Measurements from ENCODE around the gene SERTAD3. TPM values are rescaled to one million over a fixed set of nuclear protein-coding genes. Genes with fewer than 3 reads are reported as not detected.

Gene SERTAD3
- total RNA-seq, 1 donor from 2014 or later: 42.0 TPM

DNA sequence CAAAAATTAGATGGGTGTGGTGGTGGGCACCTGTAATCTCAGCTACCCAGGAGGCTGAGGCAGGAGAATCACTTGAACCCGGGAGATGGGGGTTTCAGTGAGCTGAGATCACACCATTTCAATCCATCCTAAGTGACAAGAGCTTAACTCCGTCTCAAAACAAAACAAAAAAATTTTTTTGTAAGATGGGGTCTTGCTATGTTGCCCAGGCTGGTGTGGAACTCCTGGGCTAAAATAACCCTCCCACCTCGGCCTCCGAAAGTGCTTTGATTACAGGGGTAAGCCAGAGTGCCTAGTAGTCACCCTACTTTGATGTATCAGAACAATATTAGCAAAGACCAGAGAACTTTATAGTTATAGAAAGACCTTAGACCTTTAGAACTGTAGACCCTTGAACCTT, 30.6 kb upstream of the SERTAD3 start:
- no peak for DNase-seq (ENCODE audit: extremely low spot score in 2 of 2)
- Histone ChIP-seq H3K36me3 (no peaks in the 10 kb centered on the region), H3K27me3 (no peaks in the 10 kb centered on the region), H3K9me3 (no peaks in the 10 kb centered on the region), H3K4me3 (no peak overlapping the region), H3K27ac (no peak overlapping the region), H3K4me1 (no peaks in the 10 kb centered on the region)
- TF ChIP-seq POLR2AphosphoS5 (IDR thresholded peaks at IDR 0.05; ENCODE audit: insufficient read depth in 1 of 2, low read depth in 1 of 2): no peak
- TF ChIP-seq, protein P1, sequence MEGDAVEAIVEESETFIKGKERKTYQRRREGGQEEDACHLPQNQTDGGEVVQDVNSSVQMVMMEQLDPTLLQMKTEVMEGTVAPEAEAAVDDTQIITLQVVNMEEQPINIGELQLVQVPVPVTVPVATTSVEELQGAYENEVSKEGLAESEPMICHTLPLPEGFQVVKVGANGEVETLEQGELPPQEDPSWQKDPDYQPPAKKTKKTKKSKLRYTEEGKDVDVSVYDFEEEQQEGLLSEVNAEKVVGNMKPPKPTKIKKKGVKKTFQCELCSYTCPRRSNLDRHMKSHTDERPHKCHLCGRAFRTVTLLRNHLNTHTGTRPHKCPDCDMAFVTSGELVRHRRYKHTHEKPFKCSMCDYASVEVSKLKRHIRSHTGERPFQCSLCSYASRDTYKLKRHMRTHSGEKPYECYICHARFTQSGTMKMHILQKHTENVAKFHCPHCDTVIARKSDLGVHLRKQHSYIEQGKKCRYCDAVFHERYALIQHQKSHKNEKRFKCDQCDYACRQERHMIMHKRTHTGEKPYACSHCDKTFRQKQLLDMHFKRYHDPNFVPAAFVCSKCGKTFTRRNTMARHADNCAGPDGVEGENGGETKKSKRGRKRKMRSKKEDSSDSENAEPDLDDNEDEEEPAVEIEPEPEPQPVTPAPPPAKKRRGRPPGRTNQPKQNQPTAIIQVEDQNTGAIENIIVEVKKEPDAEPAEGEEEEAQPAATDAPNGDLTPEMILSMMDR (IDR thresholded peaks at IDR 0.05): no peak
- intact Hi-C loops (cut with DNase I): no loop called here

GRCh38 chr19:40472516-40472915, 28.4 kb upstream of the SERTAD3 start:
- Histone ChIP-seq H3K36me3 (no peaks in the 10 kb centered on the region), H3K27ac (no peak overlapping the region), H3K4me3 (no peak overlapping the region), H3K4me1 (peaks cover 2% of the 10 kb centered on the region), H3K27me3 (no peaks in the 10 kb centered on the region), H3K9me3 (no peaks in the 10 kb centered on the region)
- intact Hi-C loops (cut with DNase I): no loop called here
- DNase-seq (ENCODE audit: extremely low spot score in 2 of 2): no peak
- TF ChIP-seq POLR2A (IDR thresholded peaks at IDR 0.05): no peak
- TF ChIP-seq, protein P1 (IDR thresholded peaks at IDR 0.05): no peak
- TF ChIP-seq POLR2AphosphoS5 (IDR thresholded peaks at IDR 0.05; ENCODE audit: insufficient read depth in 1 of 2, low read depth in 1 of 2): no peak

- Histone ChIP-seq H3K9me3 (no peaks in the 10 kb centered on the region), H3K27ac (no peak overlapping the region), H3K36me3 (no peaks in the 10 kb centered on the region), H3K4me3 (no peak overlapping the region), H3K27me3 (no peaks in the 10 kb centered on the region), H3K4me1 (peaks cover 13% of the 10 kb centered on the region)
- TF ChIP-seq POLR2AphosphoS5 (IDR thresholded peaks at IDR 0.05; ENCODE audit: insufficient read depth in 1 of 2, low read depth in 1 of 2) (no peak), POLR2A (IDR thresholded peaks at IDR 0.05) (no peak)
- TF ChIP-seq, protein P1 (IDR thresholded peaks at IDR 0.05): no peak
- intact Hi-C loops (cut with DNase I): no loop called here
- DNase-seq (ENCODE audit: extremely low spot score in 2 of 2): no peak
Measured at GRCh38 chr19:40471111-40471510, 27.0 kb upstream of the SERTAD3 start.

DNA sequence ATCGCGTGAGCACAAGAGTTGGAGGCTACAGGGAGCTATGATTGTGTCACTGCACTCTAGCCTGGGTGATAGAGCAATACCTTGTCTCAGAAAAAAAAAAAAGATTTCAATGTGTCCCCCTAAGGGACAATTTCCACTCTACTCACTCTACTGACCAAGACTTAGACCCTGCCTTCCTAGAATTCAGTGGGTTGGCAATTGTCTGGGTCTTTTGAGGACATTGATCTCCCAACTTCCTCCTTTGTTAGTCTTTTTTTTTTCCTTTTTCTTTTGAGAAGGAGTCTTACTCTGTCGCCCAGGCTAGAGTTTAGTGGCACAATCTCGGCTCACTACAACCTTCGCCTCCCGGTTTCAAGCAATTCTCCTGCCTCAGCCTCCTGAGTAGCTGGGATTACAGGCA, 24.9 kb upstream of the SERTAD3 start:
- H3K4me1 ChIP-seq: peaks cover 26% of the 10 kb centered on the region
- H3K27me3 ChIP-seq: no peaks in the 10 kb centered on the region
- no peak for DNase-seq (ENCODE audit: extremely low spot score in 2 of 2)
- H3K4me3 ChIP-seq: no peak overlapping the region
- no peaks in the 10 kb centered on the region for H3K36me3 ChIP-seq
- intact Hi-C loops (cut with DNase I): loop anchor here (10.0 kb wide), 1 partner anchor 166 kb away; no protein-coding TSS in a partner anchor
- no peak overlapping the region for H3K27ac ChIP-seq
- no peaks in the 10 kb centered on the region for H3K9me3 ChIP-seq
- TF ChIP-seq POLR2A (IDR thresholded peaks at IDR 0.05) (no peak), POLR2AphosphoS5 (IDR thresholded peaks at IDR 0.05; ENCODE audit: insufficient read depth in 1 of 2, low read depth in 1 of 2) (no peak)
- TF ChIP-seq, protein P1 (IDR thresholded peaks at IDR 0.05): no peak

DNA sequence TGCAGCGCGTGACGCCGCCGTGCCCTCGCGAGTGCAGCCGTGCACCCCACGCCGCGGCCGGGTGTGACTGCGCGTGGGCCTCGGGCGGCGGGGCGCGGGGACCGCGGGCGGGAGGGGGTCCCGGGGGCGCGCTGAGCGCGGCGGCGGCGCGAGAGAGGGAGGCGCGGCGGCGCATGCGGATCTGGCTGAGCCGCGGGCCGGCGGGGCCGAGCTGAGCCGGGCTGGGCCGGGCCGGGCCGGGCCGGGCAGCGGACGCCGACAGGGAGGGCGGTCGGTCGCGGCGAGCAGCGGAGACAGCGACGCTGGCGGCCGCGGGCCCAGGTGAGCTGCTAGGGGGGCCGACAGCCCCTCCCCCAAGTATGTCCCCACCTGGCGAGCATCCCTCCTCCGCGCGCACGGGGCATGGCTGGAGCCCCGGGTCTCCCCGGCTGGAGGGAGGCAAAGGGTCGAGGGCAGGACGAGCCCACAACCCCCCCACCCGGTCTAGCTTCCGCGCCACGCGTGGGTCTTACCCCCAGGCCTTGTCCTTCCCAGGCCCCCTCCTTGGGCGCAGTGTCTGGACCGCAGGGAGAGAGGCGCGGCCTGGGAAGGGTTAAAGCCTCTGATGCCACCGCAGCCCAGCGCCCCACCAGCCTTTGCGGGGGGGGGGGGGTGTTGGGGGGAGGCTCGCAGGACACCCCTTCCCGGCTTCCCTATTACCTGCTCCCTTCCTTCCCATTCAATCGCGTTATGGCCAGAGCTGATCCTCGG, 23.0 kb upstream of the SERTAD3 start, which contains the start of gene SPTBN4:
Gene SPTBN4, plus strand, starts transcription at position 17 of the 750 bp plus-strand sequence. CDS start 5,621 bp downstream, outside the sequence.
- Histone ChIP-seq H3K4me3 (peak within 1 kb of the TSS; percentile 65 to 73), H3K36me3 (no peaks in the 10 kb centered on the region), H3K27me3 (no peaks in the 10 kb centered on the region), H3K9me3 (no peaks in the 10 kb centered on the region), H3K4me1 (peaks cover 39% of the 10 kb centered on the region), H3K27ac (peak within 1 kb of the TSS; percentile 95)
- TF ChIP-seq, protein P1 (IDR thresholded peaks at IDR 0.05): no peak
- TF ChIP-seq POLR2AphosphoS5 (IDR thresholded peaks at IDR 0.05; ENCODE audit: insufficient read depth in 1 of 2, low read depth in 1 of 2) (no peak), POLR2A (IDR thresholded peaks at IDR 0.05) (no peak)
- DNase-seq (ENCODE audit: extremely low spot score in 2 of 2): no peak
- intact Hi-C loops (cut with DNase I): loop anchor here (10.0 kb wide), 1 partner anchor 168 kb away; no protein-coding TSS in a partner anchor
